DMS153 treated with DMSO at 0.1 percent for 48 hours (cell line): ENCODE results near the gene GLIS1.

Experiments
- DNase-seq: peaks from one replicate; lab custom pipeline; 2025; ENCODE audit not compliant: unreplicated experiment; lab: John Stamatoyannopoulos, UW

The GLIS1 gene

GRCh38 chr1:53639996-53640700 lies 98.8 kb downstream of the GLIS1 start:
- DNase-seq, result no peak

- DNase-seq, result no peak
These were observed 99.7 kb downstream of the GLIS1 start for GRCh38 chr1:53639251-53639763.

GRCh38 chr1:53638360-53639035 lies 100.5 kb downstream of the GLIS1 start:
- no peak for DNase-seq

GRCh38 chr1:53637511-53638359 lies 101.2 kb downstream of the GLIS1 start:
- DNase-seq, result no peak

GRCh38 chr1:53636621-53637171 lies 102.3 kb downstream of the GLIS1 start:
- DNase-seq, result no peak

- DNase-seq, result no peak
These were observed 104.4 kb downstream of the GLIS1 start for GRCh38 chr1:53634571-53634979.

- DNase-seq, result no peak
These were observed 105.8 kb downstream of the GLIS1 start for GRCh38 chr1:53633073-53633704.

- DNase-seq, result no peak
These were observed 107.2 kb downstream of the GLIS1 start for GRCh38 chr1:53631622-53632310.

GRCh38 chr1:53629101-53629691 lies 109.8 kb downstream of the GLIS1 start:
- no peak for DNase-seq

GRCh38 chr1:53628286-53628955 lies 110.5 kb downstream of the GLIS1 start:
- DNase-seq, result no peak

- no peak for DNase-seq
These were observed 111.3 kb downstream of the GLIS1 start for GRCh38 chr1:53627666-53628065.

- no peak for DNase-seq
These were observed 111.9 kb downstream of the GLIS1 start for GRCh38 chr1:53627031-53627430.

- DNase-seq, result no peak
These were observed 112.3 kb downstream of the GLIS1 start for GRCh38 chr1:53626616-53627015.

GRCh38 chr1:53625766-53626520 lies 113.0 kb downstream of the GLIS1 start:
- no peak for DNase-seq

- no peak for DNase-seq
These were observed 113.9 kb downstream of the GLIS1 start for GRCh38 chr1:53625049-53625448.

GRCh38 chr1:53622531-53622930 lies 116.4 kb downstream of the GLIS1 start:
- DNase-seq, result no peak

- no peak for DNase-seq
These were observed 117.8 kb downstream of the GLIS1 start for GRCh38 chr1:53621144-53621543.

- no peak for DNase-seq
These were observed 118.7 kb downstream of the GLIS1 start for GRCh38 chr1:53620061-53620855.
